Left colon (tissue), 2 donors: ENCODE measurements around the gene LCN10. TPM values are rescaled to one million over a fixed set of nuclear protein-coding genes. Genes with fewer than 3 reads are reported as not detected.
"Not testable (repeated sequence)": the region's sequence is repeated elsewhere in the genome, so short reads cannot be mapped to it uniquely, and the experiment has no call there.

ENCODE experiments used
- ATAC-seq: fragments of 200-7000 bp; cut with Tn5 transposase; one replicate; pipeline ENCODE4 v1.9.1; 2020; ENCODE audit warnings: mild to moderate bottlenecking, moderate library complexity
- DNase-seq, 2 donors: peaks; one replicate each; pipeline ENCODE4 v3.0.0-alpha.2; 2020
- intact Hi-C, 2 donors: fragments of 100-400 bp; cut with DNase I in 1 of 2; cut with micrococcal nuclease in 1 of 2; formaldehyde crosslinking; loops; one replicate each; pipeline versions ENCODE4 v1.11.2 to v1.14.0; 2022; cut with DNase I, micrococcal nuclease
- total RNA-seq, 2 donors: library from RNA; stranded (reverse); fragmentation: NEBNext Ultra II Directional; extraction: Animal tissue kit (Norgen Biotek cat#: 25700); gene quantifications; one replicate each; pipeline ENCODE4 v1.2.1, GENCODE V29; 2021
- donor health status: DM: no; HTN: no; CAD: no.
- donor health status: DM: yes; HTN: yes; CAD: no.

Gene LCN10
- total RNA-seq, 2 donors from 2014 or later, result 1.2 to 2.4 TPM

DNA sequence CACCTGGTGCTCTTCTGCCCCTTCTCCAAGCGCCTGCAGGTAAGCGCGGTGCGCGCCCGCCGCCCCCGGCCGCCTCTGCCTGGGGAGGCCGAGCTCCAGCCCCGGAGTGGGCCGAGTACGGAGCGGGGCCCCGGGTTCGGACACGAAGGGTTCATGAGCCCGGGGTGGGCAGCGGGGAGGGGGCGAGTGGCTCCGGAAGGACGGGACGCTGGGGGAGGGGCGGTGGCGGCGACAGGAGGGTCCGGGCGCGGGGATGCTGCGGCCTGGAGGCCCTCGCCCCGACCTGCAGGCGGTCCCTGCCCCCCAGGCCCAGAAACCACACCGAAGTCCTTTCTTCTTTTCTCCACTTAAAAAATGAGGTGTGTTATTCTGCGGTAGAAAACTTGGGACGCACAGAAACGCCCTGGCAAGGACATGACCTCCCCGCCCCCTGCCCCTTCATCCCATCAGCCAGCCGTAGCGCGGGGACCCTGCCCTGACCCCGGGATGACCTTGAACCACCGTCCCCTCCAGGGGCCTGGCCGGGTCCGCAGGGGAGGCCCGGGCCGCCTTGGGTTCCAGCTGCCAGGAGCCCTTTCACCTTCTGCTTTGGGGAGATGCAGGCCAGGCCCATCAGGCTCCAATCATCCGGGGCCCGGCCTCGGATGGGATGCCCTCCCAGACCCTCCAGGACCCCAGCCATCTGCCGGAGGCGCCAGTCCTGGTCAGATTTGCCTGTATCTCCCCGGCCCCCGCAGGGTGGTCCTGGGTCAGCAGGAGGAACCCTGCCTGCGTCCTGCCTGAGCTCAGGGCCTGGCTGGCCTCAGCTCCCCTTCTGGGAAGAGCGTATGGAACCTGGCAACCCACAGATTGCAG, 29.8 kb downstream of the LCN10 start:
- DNase-seq, result no peak
- intact Hi-C loops, result no loop called here

DNA sequence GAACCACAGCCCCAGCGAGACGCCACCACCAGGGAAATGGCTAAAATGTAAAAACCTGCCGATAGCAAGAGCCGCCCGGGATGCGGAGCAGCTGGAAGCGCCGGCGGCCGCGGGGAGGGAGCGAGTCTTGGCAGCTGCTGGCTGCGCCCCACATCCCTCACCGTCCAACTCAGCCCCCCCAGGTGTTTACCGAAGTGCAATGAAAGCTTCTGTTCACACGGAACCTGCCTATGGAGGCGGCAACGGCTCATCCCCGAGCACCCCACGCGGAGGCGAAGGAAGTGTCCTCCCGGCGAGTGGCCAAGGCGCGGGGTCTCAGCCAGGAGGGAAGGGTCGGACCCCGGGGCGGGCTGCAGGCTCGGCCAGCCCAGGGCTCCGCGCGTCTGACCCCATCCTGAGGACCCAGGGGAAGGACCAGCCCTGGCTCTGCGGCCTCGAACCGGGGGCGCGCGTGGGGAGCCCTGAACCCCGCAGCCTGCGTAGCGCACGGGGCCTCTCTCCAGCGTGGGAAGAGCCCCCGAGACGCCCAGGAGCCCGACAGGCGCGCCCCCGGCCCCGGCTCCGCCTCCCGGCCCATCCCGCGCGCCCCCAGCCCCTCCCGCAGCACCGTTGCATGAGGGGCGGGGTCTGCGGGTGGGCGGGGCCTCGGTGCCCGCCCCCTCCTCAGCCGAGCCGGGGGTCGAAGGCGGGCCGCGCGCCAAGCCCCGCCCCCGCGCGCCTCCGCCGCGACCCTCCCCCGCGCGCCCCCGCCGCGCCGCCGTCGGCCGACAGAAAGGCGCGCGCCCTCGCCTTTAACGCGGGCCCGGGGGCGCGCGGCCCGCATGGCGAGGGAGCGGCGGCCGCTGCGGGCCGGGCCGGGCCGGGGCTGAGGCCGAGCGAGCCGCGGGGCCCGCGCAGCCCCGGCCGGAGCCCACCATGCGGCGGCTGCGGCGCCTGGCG, 30.7 kb downstream of the LCN10 start, which contains the start of gene DIPK1B:
TSS of gene DIPK1B (plus strand) at position 822 of the 939 bp plus-strand sequence. CDS start at position 916, 94 bp downstream.
- ATAC-seq (no peak), DNase-seq (no peak)
- intact Hi-C loops, result no loop called here

More for the DNA sequence above, 29.8 kb downstream of the LCN10 start:
- no peak for ATAC-seq

DNA sequence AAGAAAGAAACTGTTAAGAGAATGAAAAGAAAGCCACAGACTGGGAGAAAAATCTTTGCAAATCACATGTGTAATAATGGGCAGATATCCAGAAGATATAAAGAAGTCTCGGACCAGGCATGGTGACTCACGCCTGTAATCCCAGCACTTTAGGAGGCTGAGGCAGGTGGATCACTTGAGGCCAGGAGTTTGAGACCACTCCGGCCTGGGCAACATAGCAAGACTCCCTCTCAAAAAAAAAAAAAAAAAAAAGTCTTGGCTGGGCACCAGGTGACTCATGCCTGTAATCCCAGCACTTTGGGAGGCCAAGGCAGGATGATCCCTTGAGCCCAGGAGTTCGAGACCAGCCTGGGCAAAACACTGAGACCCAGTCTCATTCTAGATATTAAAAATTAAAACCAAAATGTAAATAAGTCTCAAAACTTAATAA, 31.5 kb downstream of the LCN10 start:
- DNase-seq, intact Hi-C loops, ATAC-seq: not testable (repeated sequence)

DNA sequence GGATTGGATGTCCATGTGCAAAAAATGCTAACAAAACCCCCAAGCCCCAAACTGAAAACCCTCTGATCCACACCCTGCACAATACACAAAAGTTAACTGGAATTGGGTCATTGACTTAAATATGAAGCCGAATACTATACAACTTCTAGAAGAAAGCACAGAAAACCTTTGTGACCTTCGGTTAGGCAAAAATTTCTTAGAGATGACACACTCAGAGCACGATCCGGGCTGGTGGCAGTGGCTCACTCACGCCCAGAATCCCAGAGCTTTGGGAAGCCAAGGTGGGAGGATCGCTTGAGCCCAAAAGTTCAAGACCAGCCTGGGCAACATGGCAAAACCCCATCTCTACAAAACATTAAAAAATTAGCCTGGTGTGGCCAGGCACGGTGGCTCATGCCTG, 32.2 kb downstream of the LCN10 start:
- ATAC-seq (no peak), DNase-seq (no peak)
- intact Hi-C loops, result no loop called here

DNA sequence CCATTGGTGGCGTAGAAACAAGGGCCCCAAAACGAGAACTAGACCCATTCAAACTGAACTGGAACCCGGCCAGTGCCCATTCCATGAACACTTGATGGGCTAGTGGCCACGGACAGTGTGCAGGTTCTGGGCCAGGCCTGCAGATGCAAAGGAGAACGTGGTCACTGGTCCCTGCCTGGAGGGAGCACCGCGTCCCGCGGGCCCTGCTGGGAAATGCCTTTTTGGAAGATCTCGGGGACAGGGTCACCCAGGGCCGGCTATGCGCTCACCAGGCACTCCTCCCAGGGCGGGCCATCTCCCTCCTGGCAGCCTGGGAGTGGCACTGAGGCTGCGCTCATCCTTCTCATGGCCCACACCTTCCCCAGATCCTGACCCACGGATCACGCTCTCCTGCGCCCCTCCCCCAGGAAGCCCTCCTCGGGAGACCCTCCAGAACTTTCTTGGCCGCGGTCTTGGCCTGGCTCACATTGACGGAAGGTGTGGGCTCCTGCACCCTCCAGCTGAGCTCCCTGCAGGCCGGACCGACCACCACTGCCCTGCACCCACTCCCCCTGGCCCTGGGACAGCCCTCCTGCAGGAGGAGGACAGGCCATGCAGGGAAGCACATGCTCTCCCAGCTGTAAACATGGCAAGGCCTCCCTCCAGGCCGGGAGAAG, 33.2 kb downstream of the LCN10 start:
- DNase-seq (no peak), ATAC-seq (no peak)
- intact Hi-C loops, result no loop called here

DNA sequence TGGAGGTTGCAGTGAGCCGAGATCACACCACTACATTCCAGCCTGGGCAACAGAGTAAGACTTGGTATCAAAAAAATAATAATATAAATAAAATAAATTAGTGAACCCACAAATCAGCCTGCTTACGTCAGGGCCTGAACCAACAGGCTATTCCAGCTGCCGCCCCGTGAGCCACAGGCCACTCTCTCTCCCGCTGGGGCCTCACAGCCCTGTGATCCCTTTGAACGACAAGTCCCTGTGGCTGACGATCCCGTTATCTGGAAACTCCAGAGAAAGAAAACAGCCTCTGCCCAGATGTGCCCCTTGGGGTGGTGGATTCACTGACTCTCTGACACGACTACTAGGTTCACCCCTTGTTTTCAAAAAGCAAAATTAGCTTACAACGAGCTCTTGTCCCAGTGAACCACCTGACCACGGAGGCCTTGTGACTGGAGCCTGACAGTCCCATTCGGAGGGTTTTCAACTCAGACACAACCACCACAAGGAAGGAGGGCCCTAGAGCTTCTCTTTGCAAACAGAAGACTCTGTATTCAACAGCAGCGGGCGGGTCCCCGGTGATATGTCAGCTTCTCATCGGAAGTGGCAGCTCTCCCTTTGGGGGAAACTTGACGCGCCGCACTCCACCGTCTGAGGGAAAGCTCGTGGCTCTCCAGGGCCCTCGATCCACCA, 34.8 kb downstream of the LCN10 start:
- DNase-seq (no peak), ATAC-seq (no peak)
- intact Hi-C loops, result no loop called here

DNA sequence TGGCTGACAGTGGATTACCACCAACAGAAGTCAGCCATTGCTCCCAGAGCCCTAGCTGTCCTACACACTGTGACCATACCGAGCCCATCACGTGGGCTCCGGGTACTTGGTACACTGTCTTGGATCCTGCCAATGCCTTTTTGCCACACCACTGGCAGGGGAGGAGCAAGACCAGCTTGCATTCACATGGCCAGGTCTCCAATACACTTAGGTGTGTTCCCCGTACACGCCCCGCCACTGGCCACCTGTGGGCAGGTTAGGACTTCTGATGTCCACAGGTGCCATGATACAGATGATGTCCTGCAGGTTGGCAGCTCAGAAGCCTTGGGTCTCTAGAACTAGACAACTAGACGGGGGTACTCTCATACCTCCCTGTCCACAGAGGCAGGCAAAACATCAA, 35.7 kb downstream of the LCN10 start:
- DNase-seq (no peak), ATAC-seq (no peak)
- intact Hi-C loops, result no loop called here

DNA sequence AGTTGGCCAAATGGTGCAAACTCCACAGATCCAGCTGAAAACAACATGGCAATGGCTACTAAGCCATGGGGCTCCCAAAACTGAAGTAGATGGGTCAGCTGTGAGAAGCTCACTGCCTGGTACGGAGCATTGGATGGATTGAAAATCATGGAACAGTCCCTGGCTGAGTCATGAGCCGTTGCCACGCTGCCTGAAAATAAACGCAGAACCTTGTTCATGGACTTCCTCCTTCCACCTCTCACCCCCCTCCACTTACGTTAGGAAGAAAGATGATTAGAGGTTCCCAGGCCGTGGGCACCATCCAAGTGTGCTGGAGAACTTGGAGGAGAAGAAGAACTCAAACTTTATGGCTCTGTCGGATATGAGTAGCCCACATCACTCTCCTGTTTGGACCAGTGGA, 37.2 kb downstream of the LCN10 start:
- DNase-seq (no peak), ATAC-seq (no peak)
- intact Hi-C loops, result no loop called here

DNA sequence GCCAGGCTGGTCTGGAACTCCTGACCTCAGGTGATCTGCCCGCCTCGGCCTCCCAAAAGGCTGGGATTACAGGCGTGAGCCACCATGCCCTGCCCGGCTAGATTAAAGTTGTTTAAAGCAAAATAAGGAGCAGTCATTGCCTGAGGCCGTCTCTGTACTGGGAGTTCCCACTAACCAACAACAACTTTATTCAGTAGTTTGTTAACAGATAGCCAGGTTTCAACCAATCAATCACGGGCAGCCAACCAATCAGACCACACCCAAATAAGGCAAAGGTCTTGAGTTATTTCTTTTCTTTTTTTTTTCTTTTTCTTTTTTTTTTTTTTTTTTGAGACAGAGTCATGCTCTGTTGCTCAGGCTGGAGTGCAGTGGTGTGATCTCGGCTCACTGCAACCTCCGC, 38.0 kb downstream of the LCN10 start:
- peak; percentile 28 for ATAC-seq
- DNase-seq, intact Hi-C loops: not testable (repeated sequence)

DNA sequence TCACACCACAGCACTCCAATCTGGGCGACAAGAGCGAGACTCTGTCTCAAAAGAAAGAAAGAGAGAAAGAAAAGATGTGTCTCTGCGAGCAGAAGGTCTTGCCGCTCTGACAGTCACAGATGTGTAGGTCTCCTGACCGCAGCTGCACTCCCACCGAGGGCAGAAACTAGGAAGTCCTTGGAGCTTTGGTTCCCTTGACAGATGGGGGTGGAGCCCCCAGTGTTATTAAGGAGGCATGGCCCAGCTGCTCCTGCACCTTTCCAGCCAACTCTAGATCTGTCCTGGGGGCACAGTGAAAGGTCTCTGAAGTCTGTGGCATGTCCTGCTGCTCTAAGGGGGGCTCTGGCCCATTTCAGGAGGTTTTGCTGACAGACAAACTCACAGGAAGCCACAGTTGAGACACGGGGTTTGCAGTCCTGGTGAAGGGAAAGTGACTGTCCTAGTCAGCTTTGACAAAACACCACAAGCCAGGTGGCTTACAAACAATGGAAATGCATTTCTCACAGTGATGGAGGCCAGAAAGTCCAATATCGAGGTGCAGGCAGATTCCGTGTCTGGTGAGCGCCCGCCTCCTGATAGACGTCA, 39.4 kb downstream of the LCN10 start:
- intact Hi-C loops, result no loop called here
- ATAC-seq (no peak), DNase-seq (no peak)

DNA sequence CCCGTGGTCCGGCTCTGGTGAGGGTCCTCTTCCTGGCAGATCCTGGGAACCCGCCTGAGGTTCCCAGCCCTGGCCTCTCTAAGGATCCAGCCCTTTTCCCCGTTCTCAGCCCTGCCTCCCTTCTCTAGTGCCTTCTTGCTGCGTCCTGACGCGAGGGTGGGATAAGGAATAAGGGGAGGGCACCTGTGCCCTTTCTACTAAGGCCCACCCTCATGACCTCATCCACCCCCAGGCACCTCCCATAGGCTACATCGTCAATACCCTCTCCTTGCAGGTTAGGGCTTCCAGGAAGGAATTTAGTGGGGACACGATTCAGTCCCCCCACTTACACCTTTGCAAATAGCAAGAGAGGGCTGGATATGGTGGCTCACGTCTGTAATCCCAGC, 41.1 kb downstream of the LCN10 start:
- intact Hi-C loops, result no loop called here
- no peak for DNase-seq
- ATAC-seq, result no peak

DNA sequence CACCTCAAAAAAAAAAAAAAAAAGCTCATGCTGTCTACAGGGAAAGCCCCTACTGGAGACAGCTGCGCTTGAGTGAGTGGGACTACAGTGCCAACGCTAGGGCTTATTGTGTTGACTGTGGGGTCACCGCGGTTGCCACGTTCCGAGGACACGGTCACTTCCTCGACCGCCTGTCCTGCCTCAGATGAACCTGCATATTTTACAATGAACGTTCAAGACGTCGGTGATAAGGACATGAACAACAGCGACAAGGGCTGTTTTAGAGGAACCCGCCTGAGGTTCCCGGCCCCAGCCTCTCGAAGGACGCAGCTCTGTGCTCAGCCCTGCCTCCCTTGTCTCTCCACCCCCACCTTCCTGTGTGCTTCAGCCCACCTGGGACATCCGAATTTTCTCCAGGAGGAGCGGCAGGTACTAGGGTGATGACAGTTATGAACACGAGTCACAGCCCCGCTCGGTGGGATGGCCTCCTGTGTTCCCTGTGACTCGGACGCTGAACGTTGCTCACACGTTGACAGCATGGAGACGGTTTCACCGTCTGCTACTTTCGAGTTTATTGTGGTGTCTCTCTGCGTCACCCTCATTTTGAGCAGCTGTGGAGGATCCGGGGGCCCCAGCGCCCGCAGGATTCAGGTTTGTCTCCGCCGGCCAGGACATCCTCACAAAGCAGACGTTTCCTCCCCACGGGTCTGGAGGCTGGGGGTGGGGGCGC, 41.6 kb downstream of the LCN10 start:
- peak; percentile 22 for ATAC-seq
- intact Hi-C loops, result no loop called here

DNA sequence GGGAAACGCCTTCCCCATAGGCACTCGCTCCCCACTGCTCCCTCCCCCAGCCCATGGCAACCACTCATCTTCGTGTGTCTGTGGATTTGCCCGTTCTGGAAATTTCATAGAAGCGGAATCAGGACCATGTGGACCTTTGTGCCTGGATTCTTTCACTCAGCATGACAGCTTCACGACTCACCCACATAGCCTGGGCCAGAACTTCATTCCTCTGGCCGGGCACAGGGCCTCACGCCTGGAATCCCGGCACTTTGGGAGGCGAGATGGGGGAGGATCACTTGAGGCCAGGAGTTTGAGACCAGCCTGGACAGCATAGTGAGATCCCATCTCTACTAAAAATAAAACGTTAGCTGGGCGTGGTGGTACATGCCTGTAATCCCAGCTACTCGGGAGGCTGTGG, 42.4 kb downstream of the LCN10 start:
- DNase-seq, result no peak
- intact Hi-C loops, result no loop called here
- no peak for ATAC-seq

More for the DNA sequence above, 41.6 kb downstream of the LCN10 start:
- DNase-seq, result no peak

DNA sequence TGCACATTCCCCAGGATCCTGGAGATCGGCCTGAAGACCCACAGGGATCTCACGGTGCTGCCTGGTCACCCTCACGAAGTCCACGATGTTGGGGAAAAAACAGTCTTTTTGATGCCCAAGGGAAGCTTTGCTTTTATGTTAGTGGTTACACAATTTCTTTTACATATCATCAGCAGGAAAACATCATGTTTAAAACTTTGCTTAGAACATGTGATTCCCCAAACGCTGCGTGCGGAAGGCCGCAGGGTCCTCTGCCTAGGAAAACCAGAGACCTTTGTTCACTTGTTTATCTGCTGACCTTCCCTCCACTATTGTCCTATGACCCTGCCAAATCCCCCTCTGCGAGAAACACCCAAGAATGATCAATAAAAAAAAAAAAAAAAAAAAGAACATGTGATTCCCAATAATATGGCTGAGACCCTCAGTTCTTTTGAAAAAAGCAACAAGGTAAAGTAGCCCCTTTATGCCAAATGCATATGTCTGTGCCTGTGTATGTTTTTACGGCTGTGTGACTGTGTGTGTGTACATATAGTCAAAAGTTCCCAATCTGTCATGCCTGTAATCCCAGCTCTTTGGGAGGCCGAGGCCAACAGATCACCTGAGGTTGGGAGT, 44.0 kb downstream of the LCN10 start:
- DNase-seq (no peak), ATAC-seq (no peak)
- intact Hi-C loops, result no loop called here

DNA sequence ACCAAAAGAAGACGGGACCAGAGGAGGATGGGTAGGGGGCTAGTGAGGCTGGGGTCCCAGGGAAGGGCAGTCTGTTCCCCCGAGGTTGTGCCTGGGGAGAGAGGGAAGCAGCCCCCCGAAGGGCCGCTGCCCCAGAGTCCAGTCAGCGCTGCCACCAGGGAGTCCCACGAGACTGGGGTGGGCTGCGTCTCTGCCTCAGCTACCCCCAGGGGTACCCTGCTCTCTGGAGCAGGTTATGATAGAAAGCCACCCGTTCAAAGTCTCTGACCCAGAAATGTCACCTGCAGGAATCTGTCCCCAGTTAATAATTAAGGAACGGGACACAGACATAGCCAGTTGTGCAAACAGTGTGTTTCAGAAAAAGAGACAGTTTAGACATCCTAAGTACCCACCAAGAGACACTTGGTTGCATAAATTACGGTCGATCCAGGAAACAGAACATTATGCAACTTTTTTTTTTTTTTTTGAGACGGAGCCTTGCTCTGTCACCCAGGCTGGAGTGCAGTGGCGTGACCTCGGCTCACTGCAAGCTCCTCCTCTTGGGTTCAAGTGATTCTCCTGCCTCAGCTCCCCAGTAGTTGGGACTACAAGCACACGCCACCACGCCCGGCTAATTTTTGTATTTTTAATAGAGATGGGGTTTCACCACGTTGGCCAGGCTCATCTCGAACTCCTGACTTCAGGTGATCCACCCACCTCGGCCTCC, 44.8 kb downstream of the LCN10 start:
- DNase-seq, result no peak
- no peak for ATAC-seq
- intact Hi-C loops, result no loop called here

DNA sequence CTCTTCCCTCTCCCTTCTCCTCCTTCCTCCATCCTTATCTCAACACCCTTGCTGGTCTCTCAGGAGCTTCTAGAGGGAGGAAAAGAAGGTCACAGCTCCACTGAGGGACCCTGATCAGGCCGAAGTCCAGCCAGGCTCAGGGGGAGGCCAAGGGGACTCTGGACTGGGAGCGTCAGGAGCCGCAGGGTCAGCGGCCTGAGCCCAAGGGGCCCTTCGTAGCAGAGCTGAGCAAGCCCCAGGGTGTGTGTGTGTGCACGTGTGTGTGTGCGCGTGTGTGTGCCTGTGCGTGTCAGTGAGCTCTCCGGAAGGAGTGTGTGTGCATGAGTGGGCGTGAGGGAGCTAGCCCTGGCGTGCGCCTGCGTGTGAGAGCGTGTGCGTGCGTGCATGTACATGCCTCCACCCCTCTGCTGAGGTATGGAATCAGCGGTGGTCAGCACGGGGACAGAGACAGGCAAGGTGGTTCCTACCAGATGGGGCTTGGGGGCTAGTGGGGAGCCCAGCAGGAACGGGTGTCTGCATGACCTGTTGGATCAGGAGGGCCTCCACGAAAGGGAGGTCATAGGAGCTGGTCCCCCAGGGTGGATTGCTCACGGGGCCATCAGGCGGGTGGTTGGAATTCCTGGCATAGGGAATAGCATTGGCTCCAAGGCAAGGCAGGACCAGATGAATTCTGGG, 45.5 kb downstream of the LCN10 start:
- intact Hi-C loops, result no loop called here
- ATAC-seq (peak; percentile 2), DNase-seq (no peak)
